IPS DF 6.9 (cell line): ENCODE data around the gene RETN.

Experiments used
- DNase-seq: peaks from one replicate; pipeline ENCODE4 v3.0.0-alpha.2; 2013; ENCODE audit warnings: low read depth, low spot score
- H3K27ac ChIP-seq: one replicate; pipeline ENCODE4 v1.5.1; 2013; ENCODE audit warnings: low read length, control low read depth
- H3K27me3 ChIP-seq: 2 replicates; pipeline ENCODE4 v1.6.1; 2013; ENCODE audit warnings: mild to moderate bottlenecking, low read length; ENCODE audit not compliant: control insufficient read depth, insufficient read depth
- H3K36me3 ChIP-seq: 2 replicates; pipeline ENCODE4 v1.6.1; 2013; ENCODE audit warnings: low read length; ENCODE audit not compliant: control insufficient read depth, insufficient read depth
- H3K4me1 ChIP-seq: 2 replicates; pipeline ENCODE4 v1.6.1; 2013; ENCODE audit warnings: low read length; ENCODE audit not compliant: control insufficient read depth, insufficient read depth
- H3K4me3 ChIP-seq: 2 replicates; pipeline ENCODE4 v1.5.1; 2013; ENCODE audit warnings: mild to moderate bottlenecking, low read length
- H3K9me3 ChIP-seq: 2 replicates; pipeline ENCODE4 v1.6.1; 2013; ENCODE audit warnings: low read length, inconsistent platforms; ENCODE audit not compliant: control insufficient read depth, insufficient read depth
- WGBS: extraction: QIAGEN DNeasy Blood & Tissue Kit; methylation state at CpG from one replicate; pipeline ENCODE4 v1.1.7; 2013; ENCODE audit warnings: mixed read lengths, missing lambda C conversion rate; ENCODE audit not compliant: insufficient read length, insufficient coverage; 5-methylcytosine and 5-hydroxymethylcytosine counted together

RETN gene

DNA sequence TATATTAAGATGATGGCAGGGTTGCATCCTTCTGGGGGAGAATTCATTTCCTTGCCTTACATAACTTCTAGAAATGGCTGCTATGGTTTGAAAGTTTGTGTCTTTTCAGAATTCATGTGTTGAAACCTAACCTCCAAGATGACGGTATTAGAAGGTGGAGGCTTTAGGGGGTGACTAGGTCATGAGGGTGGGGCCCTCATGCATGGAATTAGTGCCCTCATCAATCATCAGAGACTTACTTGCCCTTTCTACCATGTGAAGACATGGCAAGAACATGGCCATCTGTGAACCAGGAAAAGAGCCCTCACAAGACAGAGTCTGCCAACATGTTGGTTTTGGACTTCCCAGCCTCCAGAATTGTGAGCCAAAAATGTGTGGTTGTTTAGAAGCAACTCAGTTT, 47.9 kb downstream of the RETN start:
- Histone ChIP-seq H3K9me3 (no peaks in the 10 kb centered on the region), H3K27ac (no peak overlapping the region), H3K4me1 (no peaks in the 10 kb centered on the region), H3K27me3 (no peaks in the 10 kb centered on the region), H3K36me3 (no peaks in the 10 kb centered on the region), H3K4me3 (no peak overlapping the region)
- DNase-seq = no peak
- WGBS = no CpG with 5 or more reads among the region's 1 CpG

DNA sequence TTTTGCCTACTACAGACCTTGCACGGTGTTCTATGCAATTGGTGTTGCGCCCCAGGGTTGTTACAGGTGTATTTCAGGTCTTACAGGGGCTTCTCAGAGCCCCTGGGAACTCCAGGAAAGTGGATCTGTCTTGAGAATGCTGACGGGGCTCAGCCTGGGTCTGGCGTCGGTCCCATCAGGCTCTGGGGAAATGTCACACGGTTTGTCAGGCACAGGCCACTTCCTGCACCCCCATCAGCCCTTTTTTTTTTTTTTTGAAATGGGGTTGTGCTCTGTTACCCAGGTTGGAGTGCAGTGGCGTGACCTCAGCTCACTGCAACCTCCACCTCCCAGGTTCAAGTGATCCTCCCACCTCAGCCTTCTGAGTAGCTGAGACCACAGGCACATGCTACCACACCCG, 49.8 kb downstream of the RETN start:
- Histone ChIP-seq H3K36me3 (no peaks in the 10 kb centered on the region), H3K4me1 (no peaks in the 10 kb centered on the region), H3K4me3 (no peak overlapping the region), H3K27me3 (no peaks in the 10 kb centered on the region), H3K9me3 (no peaks in the 10 kb centered on the region), H3K27ac (no peak overlapping the region)
- DNase-seq = no peak
- WGBS = no CpG with 5 or more reads among the region's 8 CpGs
